Hematopoietic multipotent progenitor cell treated with erythropoietin and hydrocortisone succinate and interleukin-3 and kit ligand, for 6 days (in vitro differentiated cells): ENCODE results near the gene DDR1.
"Not testable (repeated sequence)": the region's sequence is repeated elsewhere in the genome, so short reads cannot be mapped to it uniquely, and the experiment has no call there.

Experiments used
- DNase-seq: peaks from one replicate; pipeline ENCODE4 v3.0.0-alpha.2; 2015

DDR1 gene

GRCh38 chr6:30883685-30884520, at the start of gene DDR1:
Gene DDR1, plus strand, starts transcription at chr6:30884519. Its CDS starts 4,211 bp downstream, at chr6:30888730.
- DNase-seq: peak; percentile 39

GRCh38 chr6:30834646-30835045, 49.7 kb upstream of the DDR1 start:
- peak; percentile 51 for DNase-seq

- no peak for DNase-seq
Measured at GRCh38 chr6:30835576-30835975, 48.7 kb upstream of the DDR1 start.

- no peak for DNase-seq
Measured at GRCh38 chr6:30836431-30836866, 47.9 kb upstream of the DDR1 start.

- DNase-seq: no peak
Measured at GRCh38 chr6:30836957-30837356, 47.4 kb upstream of the DDR1 start.

- DNase-seq: no peak
Measured at GRCh38 chr6:30837432-30837831, 46.9 kb upstream of the DDR1 start.

GRCh38 chr6:30837870-30838269, 46.4 kb upstream of the DDR1 start:
- DNase-seq: peak; percentile 49

GRCh38 chr6:30839671-30840070, 44.6 kb upstream of the DDR1 start:
- DNase-seq: no peak

- DNase-seq: no peak
Measured at GRCh38 chr6:30840084-30840934, 44.0 kb upstream of the DDR1 start.

GRCh38 chr6:30840935-30841643, 43.2 kb upstream of the DDR1 start:
- DNase-seq: no peak

GRCh38 chr6:30841644-30842504, 42.4 kb upstream of the DDR1 start:
- peak; percentile 60 for DNase-seq

GRCh38 chr6:30842754-30843610, 41.3 kb upstream of the DDR1 start:
- no peak for DNase-seq

GRCh38 chr6:30843611-30843998, 40.7 kb upstream of the DDR1 start:
- no peak for DNase-seq

GRCh38 chr6:30844118-30844535, 40.2 kb upstream of the DDR1 start:
- DNase-seq: no peak

GRCh38 chr6:30845183-30845582, 39.1 kb upstream of the DDR1 start:
- no peak for DNase-seq

- DNase-seq: no peak
Measured at GRCh38 chr6:30847421-30847970, 36.8 kb upstream of the DDR1 start.

GRCh38 chr6:30847971-30848436, 36.3 kb upstream of the DDR1 start:
- DNase-seq: no peak

- DNase-seq: no peak
Measured at GRCh38 chr6:30849903-30850651, 34.2 kb upstream of the DDR1 start.

GRCh38 chr6:30852459-30852858, 31.9 kb upstream of the DDR1 start:
- not testable (repeated sequence) for DNase-seq
